Stimulated activated CD4-positive, alpha-beta T cell treated with anti-CD3 and anti-CD28 coated beads, TNF-alpha, amount 100 ng/mL, for 4 hours (primary cell): Measurements from ENCODE around the gene SYPL1.

Source experiments
- DNase-seq, 3 experiments: peaks; one replicate each; pipeline ENCODE4 v3.0.0-alpha.2; 2020; ENCODE audit warnings: low read depth in 3 of 3

The SYPL1 gene

GRCh38 chr7:106067678-106068077, 44.4 kb downstream of the SYPL1 start:
- DNase-seq = no peak

- DNase-seq = no peak
These were observed 46.3 kb downstream of the SYPL1 start for GRCh38 chr7:106065575-106066500.

GRCh38 chr7:106064771-106065574, 47.1 kb downstream of the SYPL1 start:
- no peak for DNase-seq

GRCh38 chr7:106064316-106064715, 47.8 kb downstream of the SYPL1 start:
- DNase-seq = no peak

GRCh38 chr7:106063692-106064091, 48.4 kb downstream of the SYPL1 start:
- no peak for DNase-seq

GRCh38 chr7:106063024-106063423, 49.1 kb downstream of the SYPL1 start:
- DNase-seq = no peak

- DNase-seq = no peak
These were observed 49.6 kb downstream of the SYPL1 start for GRCh38 chr7:106062521-106062931.

GRCh38 chr7:106062006-106062405, 50.1 kb downstream of the SYPL1 start:
- DNase-seq = no peak

- DNase-seq = no peak
These were observed 50.7 kb downstream of the SYPL1 start for GRCh38 chr7:106061301-106061979.

GRCh38 chr7:106060394-106060920, 51.7 kb downstream of the SYPL1 start:
- DNase-seq = no peak

- DNase-seq = no peak
These were observed 52.6 kb downstream of the SYPL1 start for GRCh38 chr7:106059556-106059955.

GRCh38 chr7:106058928-106059324, 53.2 kb downstream of the SYPL1 start:
- no peak for DNase-seq

- no peak for DNase-seq
These were observed 53.9 kb downstream of the SYPL1 start for GRCh38 chr7:106057962-106058927.

- no peak for DNase-seq
These were observed 54.7 kb downstream of the SYPL1 start for GRCh38 chr7:106057204-106057961.

GRCh38 chr7:106056513-106057203, 55.5 kb downstream of the SYPL1 start:
- DNase-seq = peak; percentile 50 to 51 (median 51)

- DNase-seq = no peak
These were observed 57.1 kb downstream of the SYPL1 start for GRCh38 chr7:106054971-106055532.

- DNase-seq = no peak
These were observed 57.8 kb downstream of the SYPL1 start for GRCh38 chr7:106054156-106054910.

GRCh38 chr7:106053109-106053508, 59.0 kb downstream of the SYPL1 start:
- DNase-seq = no peak
